ENCODE results near the gene PAGR1. TPM values are rescaled to one million over a fixed set of nuclear protein-coding genes. Genes with fewer than 3 reads are reported as not detected.

The PAGR1 gene
- total RNA-seq, 4 donors from 2014 or later, result 20.9 to 26.9 (median 26.5) TPM

GRCh38 chr16:29835926-29836325 lies 20.0 kb downstream of the PAGR1 start:
- Histone ChIP-seq H3K4me3 (no peak overlapping the region), H3K9me3 (no peaks in the 10 kb centered on the region), H3K4me1 (peaks cover 0 to 5% (median 0%) of the 10 kb centered on the region in 4 donors), H3K27me3 (no peaks in the 10 kb centered on the region), H3K27ac (replicated peaks in 1 of 4) (no peak overlapping the region), H3K36me3 (peaks cover 75 to 98% (median 91%) of the 10 kb centered on the region in 4 donors)
- DNase-seq (ENCODE audit: extremely low spot score), result no peak
- 88% methylated on average over 7 of the region's 7 CpGs for WGBS
- TF ChIP-seq CTCF (IDR thresholded peaks at IDR 0.05) (no peak), POLR2AphosphoS5 (IDR thresholded peaks at IDR 0.05) (no peak), POLR2A (IDR thresholded peaks at IDR 0.05; ENCODE audit: low read depth) (no peak), EP300 (IDR thresholded peaks at IDR 0.05) (no peak)
- intact Hi-C loops (cut with DNase I), result no loop called here

- intact Hi-C loops (cut with DNase I), result no loop called here
- H3K9me3 ChIP-seq, result no peaks in the 10 kb centered on the region
- WGBS, result 86% methylated on average over 12 of the region's 15 CpGs
- no peak overlapping the region for H3K4me3 ChIP-seq
- H3K4me1 ChIP-seq, result peaks cover 0 to 5% (median 0%) of the 10 kb centered on the region in 4 donors
- no peaks in the 10 kb centered on the region for H3K27me3 ChIP-seq
- H3K36me3 ChIP-seq, result peaks cover 75 to 98% (median 92%) of the 10 kb centered on the region in 4 donors
- no peak for DNase-seq (ENCODE audit: extremely low spot score)
- TF ChIP-seq CTCF (IDR thresholded peaks at IDR 0.05) (no peak), POLR2A (IDR thresholded peaks at IDR 0.05; ENCODE audit: low read depth) (no peak), POLR2AphosphoS5 (IDR thresholded peaks at IDR 0.05) (no peak), EP300 (IDR thresholded peaks at IDR 0.05) (no peak)
- no peak overlapping the region for H3K27ac ChIP-seq (replicated peaks in 1 of 4)
Measured at GRCh38 chr16:29836623-29837022, 20.7 kb downstream of the PAGR1 start.

- peaks cover 70 to 98% (median 92%) of the 10 kb centered on the region in 4 donors for H3K36me3 ChIP-seq
- peaks cover 0 to 5% (median 0%) of the 10 kb centered on the region in 4 donors for H3K4me1 ChIP-seq
- no peaks in the 10 kb centered on the region for H3K27me3 ChIP-seq
- intact Hi-C loops (cut with DNase I), result no loop called here
- TF ChIP-seq EP300 (IDR thresholded peaks at IDR 0.05) (no peak), CTCF (IDR thresholded peaks at IDR 0.05) (no peak), POLR2AphosphoS5 (IDR thresholded peaks at IDR 0.05) (no peak)
- DNase-seq (ENCODE audit: extremely low spot score), result no peak
- no peak overlapping the region for H3K27ac ChIP-seq (replicated peaks in 1 of 4)
- 88% methylated on average over 5 of the region's 5 CpGs for WGBS
- H3K4me3 ChIP-seq, result no peak overlapping the region
- no peaks in the 10 kb centered on the region for H3K9me3 ChIP-seq
Measured at GRCh38 chr16:29837841-29838240, 21.9 kb downstream of the PAGR1 start.

GRCh38 chr16:29839822-29840221 lies 23.9 kb downstream of the PAGR1 start:
- intact Hi-C loops (cut with DNase I), result no loop called here
- DNase-seq (ENCODE audit: extremely low spot score), result no peak
- TF ChIP-seq POLR2AphosphoS5 (IDR thresholded peaks at IDR 0.05) (no peak), POLR2A (IDR thresholded peaks at IDR 0.05; ENCODE audit: low read depth) (no peak), EP300 (IDR thresholded peaks at IDR 0.05) (no peak), CTCF (IDR thresholded peaks at IDR 0.05) (no peak)

GRCh38 chr16:29840240-29840639 lies 24.3 kb downstream of the PAGR1 start:
- Histone ChIP-seq H3K4me1 (peaks cover 0 to 11% (median 5%) of the 10 kb centered on the region in 4 donors), H3K9me3 (no peaks in the 10 kb centered on the region), H3K4me3 (no peak overlapping the region), H3K27ac (replicated peaks in 1 of 4) (no peak overlapping the region), H3K27me3 (no peaks in the 10 kb centered on the region), H3K36me3 (peaks cover 63 to 97% (median 89%) of the 10 kb centered on the region in 4 donors)
- WGBS, result 86% methylated on average over 10 of the region's 10 CpGs
- TF ChIP-seq POLR2A (IDR thresholded peaks at IDR 0.05; ENCODE audit: low read depth) (no peak), POLR2AphosphoS5 (IDR thresholded peaks at IDR 0.05) (no peak), CTCF (IDR thresholded peaks at IDR 0.05) (no peak), EP300 (IDR thresholded peaks at IDR 0.05) (no peak)
- intact Hi-C loops (cut with DNase I), result no loop called here
- no peak for DNase-seq (ENCODE audit: extremely low spot score)

More at GRCh38 chr16:29839822-29840221, 23.9 kb downstream of the PAGR1 start:
- Histone ChIP-seq H3K9me3 (no peaks in the 10 kb centered on the region), H3K27me3 (no peaks in the 10 kb centered on the region), H3K36me3 (peaks cover 62 to 97% (median 89%) of the 10 kb centered on the region in 4 donors), H3K4me1 (peaks cover 0 to 9% (median 3%) of the 10 kb centered on the region in 4 donors), H3K27ac (replicated peaks in 1 of 4) (no peak overlapping the region), H3K4me3 (no peak overlapping the region)
- WGBS, result 55% methylated on average over 3 of the region's 6 CpGs

All from esophagus muscularis mucosa (tissue), 4 donors.